ENCODE measurements around the gene FABP6.

GRCh38 chr5:160287378-160288051 is 58.2 kb downstream of the FABP6 start:
- TF ChIP-seq CTCF (IDR thresholded peaks at IDR 0.05) (no peak), POLR2A (IDR thresholded peaks at IDR 0.05) (peak in 1 of 2 donors; percentile 52)
